ENCODE data around the gene TCOF1. TPM values are rescaled to one million over a fixed set of nuclear protein-coding genes. Genes with fewer than 3 reads are reported as not detected.

The TCOF1 gene
- total and polyA plus RNA-seq, 2 donors (not counting 3 experiments of a cell fraction or from before 2014, with no cell fraction given): 11.2 to 52.0 TPM

- BruUV-seq (replicated peaks): no TSS peak
- FAIRE-seq (no peak), DNase-seq (ENCODE audit: low read depth, low spot score) (no peak)
- H3K4me1 ChIP-seq (ENCODE audit: control insufficient read depth, extremely low read depth, insufficient read depth, low read length): no peaks in the 10 kb centered on the region
- H3K4me3 ChIP-seq (replicated peaks in 1 of 3; ENCODE audit: insufficient read depth in 1 of 3, low read depth in 1 of 3, low read length in 3 of 3): no peak overlapping the region
- no peak overlapping the region for H3K27ac ChIP-seq (ENCODE audit: insufficient read depth, low read depth, low read length)
- POLR2A ChIA-PET: no interaction called here
- no peaks in the 10 kb centered on the region for H3K36me3 ChIP-seq (ENCODE audit: control insufficient read depth in 2 of 2, extremely low read depth in 1 of 2, insufficient read depth in 2 of 2, low read length in 2 of 2)
- H3K9me3 ChIP-seq (replicated peaks; ENCODE audit: control insufficient read depth, insufficient read depth, low read length): no peaks in the 10 kb centered on the region
- no peaks in the 10 kb centered on the region for H3K27me3 ChIP-seq (ENCODE audit: control insufficient read depth in 2 of 2, insufficient read depth in 2 of 2, low read length in 2 of 2)
- CTCF ChIA-PET: no interaction called here
- TF ChIP-seq MYC (IDR thresholded peaks at IDR 0.05; ENCODE audit: low read depth, low read length): no peak
- intact Hi-C loops (cut with micrococcal nuclease): no loop called here
- H4K20me1 ChIP-seq (replicated peaks; ENCODE audit: control insufficient read depth, extremely low read depth, insufficient read depth, low read length): no peaks in the 10 kb centered on the region
- no peak overlapping the region for H3K4me2 ChIP-seq (ENCODE audit: insufficient read depth, low read length)
- no peak overlapping the region for H3K9ac ChIP-seq (replicated peaks; ENCODE audit: extremely low read depth, insufficient read depth, low read length)
- H2AFZ ChIP-seq (ENCODE audit: low read depth, low read length): no peak overlapping the region
- no peaks in the 10 kb centered on the region for H3K79me2 ChIP-seq (ENCODE audit: control insufficient read depth, insufficient read depth, low read length)
- no peaks in the 10 kb centered on the region for H3K9me1 ChIP-seq (replicated peaks; ENCODE audit: control insufficient read depth, extremely low read depth, insufficient read depth, low read length)
- dilution Hi-C loops (cut with MboI; ENCODE audit: extremely low pct_ligation_motif_present, low sequenced_read_pairs): no loop called here
Measured at GRCh38 chr5:150431574-150431973, 74.1 kb downstream of the TCOF1 start.

GRCh38 chr5:150434464-150434863 is 77.0 kb downstream of the TCOF1 start:
- TF ChIP-seq MAX (IDR thresholded peaks at IDR 0.05; ENCODE audit: insufficient read depth, insufficient read length) (no peak), MYC (IDR thresholded peaks at IDR 0.05; ENCODE audit: low read depth, low read length) (no peak), CTCF (IDR thresholded peaks at IDR 0.05; ENCODE audit: extremely low read depth in 1 of 2, insufficient read depth in 1 of 2, low read depth in 1 of 2, low read length in 2 of 2) (no peak), JUN (IDR thresholded peaks at IDR 0.05; ENCODE audit: borderline replicate concordance, insufficient read depth, insufficient read length, low read depth) (no peak), FOS (IDR thresholded peaks at IDR 0.05; ENCODE audit: borderline replicate concordance, insufficient read depth, low read length) (no peak), POLR2A (IDR thresholded peaks at IDR 0.05; ENCODE audit: low read depth, low read length) (no peak), POLR2AphosphoS5 (IDR thresholded peaks at IDR 0.05; ENCODE audit: insufficient read depth, low read depth, low read length) (no peak), GATA2 (IDR thresholded peaks at IDR 0.05; ENCODE audit: insufficient read depth, insufficient read length, low read depth, low read length) (no peak), EZH2 (IDR thresholded peaks at IDR 0.05; ENCODE audit: borderline replicate concordance, low read depth, low read length, severe bottlenecking) (no peak)
- Histone ChIP-seq H3K9ac (replicated peaks; ENCODE audit: extremely low read depth, insufficient read depth, low read length) (no peak overlapping the region), H3K9me1 (replicated peaks; ENCODE audit: control insufficient read depth, extremely low read depth, insufficient read depth, low read length) (no peaks in the 10 kb centered on the region), H3K79me2 (ENCODE audit: control insufficient read depth, insufficient read depth, low read length) (no peaks in the 10 kb centered on the region), H3K36me3 (ENCODE audit: control insufficient read depth in 2 of 2, extremely low read depth in 1 of 2, insufficient read depth in 2 of 2, low read length in 2 of 2) (no peaks in the 10 kb centered on the region), H3K27ac (ENCODE audit: insufficient read depth, low read depth, low read length) (no peak overlapping the region), H3K27me3 (ENCODE audit: control insufficient read depth in 2 of 2, insufficient read depth in 2 of 2, low read length in 2 of 2) (no peaks in the 10 kb centered on the region), H3K9me3 (replicated peaks; ENCODE audit: control insufficient read depth, insufficient read depth, low read length) (no peaks in the 10 kb centered on the region), H3K4me2 (ENCODE audit: insufficient read depth, low read length) (no peak overlapping the region), H3K4me3 (replicated peaks in 1 of 3; ENCODE audit: insufficient read depth in 1 of 3, low read depth in 1 of 3, low read length in 3 of 3) (no peak overlapping the region), H2AFZ (ENCODE audit: low read depth, low read length) (no peak overlapping the region), H3K4me1 (ENCODE audit: control insufficient read depth, extremely low read depth, insufficient read depth, low read length) (no peaks in the 10 kb centered on the region), H4K20me1 (replicated peaks; ENCODE audit: control insufficient read depth, extremely low read depth, insufficient read depth, low read length) (no peaks in the 10 kb centered on the region)
- POLR2A ChIA-PET: no interaction called here
- dilution Hi-C loops (cut with MboI; ENCODE audit: extremely low pct_ligation_motif_present, low sequenced_read_pairs): no loop called here
- intact Hi-C loops (cut with micrococcal nuclease): no loop called here
- no TSS peak for BruUV-seq (replicated peaks)
- DNase-seq (ENCODE audit: low read depth, low spot score): no peak
- CTCF ChIA-PET: interaction anchor here (0.7 to 5.9 kb wide), 5 partner anchors 9 to 614 kb away, joined by 3 to 70 read pairs (median 3); no protein-coding TSS in a partner anchor
- FAIRE-seq: no peak

All from endothelial cell of umbilical vein (primary cell).